ENCODE measurements around the gene PRMT5. TPM values are rescaled to one million over a fixed set of nuclear protein-coding genes. Genes with fewer than 3 reads are reported as not detected.

Gene PRMT5
- total RNA-seq, 6 donors from 2014 or later = 21.4 to 51.3 (median 39.2) TPM

DNA sequence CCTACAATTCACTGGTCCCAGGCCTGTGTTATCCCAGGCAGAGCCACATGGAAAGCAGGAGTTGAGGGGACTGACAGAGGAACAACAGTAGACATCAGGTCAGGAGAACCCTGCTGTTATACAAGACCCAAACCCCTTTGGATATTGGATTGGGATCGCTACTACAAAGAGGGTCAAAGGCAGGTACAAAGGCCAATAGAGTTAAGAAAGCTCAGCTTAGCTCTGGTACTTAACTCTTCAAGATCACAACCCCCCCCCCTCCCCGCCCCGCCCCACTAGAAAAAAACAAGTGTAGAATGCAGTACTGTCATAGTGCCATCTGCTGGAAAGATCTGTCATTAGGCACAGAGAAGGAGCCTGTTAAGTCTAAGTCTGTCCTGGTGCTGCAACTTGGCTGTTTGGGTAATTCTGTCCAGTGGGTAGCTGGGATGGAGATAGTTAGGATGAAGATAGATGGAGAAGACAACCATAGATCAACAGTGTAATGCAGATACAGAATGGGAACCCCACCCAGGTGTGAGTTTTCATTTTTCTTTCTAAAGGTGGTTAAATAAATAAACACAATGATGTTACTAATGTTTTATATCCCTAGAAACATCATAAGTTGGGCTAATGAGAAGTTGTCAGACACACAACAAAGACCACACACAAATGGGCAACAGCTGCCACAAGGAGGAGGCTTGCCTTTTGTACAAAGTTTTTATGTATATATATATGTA is 28.9 kb downstream of the PRMT5 start:
- peak in 5 of 6 experiments; percentile 27 to 48 (median 40) for TF ChIP-seq CTCF (IDR thresholded peaks at IDR 0.05)
- TF ChIP-seq EP300 (IDR thresholded peaks at IDR 0.05) = no peak
- H3K27me3 ChIP-seq = no peaks in the 10 kb centered on the region
- 46 to 52% methylated on average over 3 of the region's 3 CpGs for WGBS, 2 donors
- no peaks in the 10 kb centered on the region for H3K9me3 ChIP-seq
- peaks cover 35 to 60% (median 45%) of the 10 kb centered on the region in 4 donors for H3K36me3 ChIP-seq
- H3K4me1 ChIP-seq = peaks cover 0 to 6% (median 4%) of the 10 kb centered on the region in 4 donors
- DNase-seq (no peak), ATAC-seq (ENCODE audit: low FRiP score in 2 of 2) (peak; percentile 67 to 79)
- H3K27ac ChIP-seq = peak overlapping the region in 2 of 4 donors; percentile 40 to 48
- H3K4me3 ChIP-seq = no peak overlapping the region

GRCh38 chr14:22898302-22899090 is 30.7 kb downstream of the PRMT5 start:
- H3K4me1 ChIP-seq = peaks cover 0 to 6% (median 4%) of the 10 kb centered on the region in 4 donors
- H3K4me3 ChIP-seq = no peak overlapping the region
- H3K27me3 ChIP-seq = no peaks in the 10 kb centered on the region
- H3K36me3 ChIP-seq = peaks cover 19 to 43% (median 30%) of the 10 kb centered on the region in 4 donors
- ATAC-seq (ENCODE audit: low FRiP score in 2 of 2) (no peak), DNase-seq (no peak)
- TF ChIP-seq CTCF (IDR thresholded peaks at IDR 0.05) (no peak), POLR2A (IDR thresholded peaks at IDR 0.05) (no peak), POLR2AphosphoS5 (IDR thresholded peaks at IDR 0.05) (no peak), EP300 (IDR thresholded peaks at IDR 0.05) (no peak)
- H3K9me3 ChIP-seq = no peaks in the 10 kb centered on the region
- peak overlapping the region in 1 of 4 donors; percentile 3 for H3K27ac ChIP-seq
- WGBS, 2 donors = 65 to 75% methylated on average over 8 of the region's 8 CpGs

DNA sequence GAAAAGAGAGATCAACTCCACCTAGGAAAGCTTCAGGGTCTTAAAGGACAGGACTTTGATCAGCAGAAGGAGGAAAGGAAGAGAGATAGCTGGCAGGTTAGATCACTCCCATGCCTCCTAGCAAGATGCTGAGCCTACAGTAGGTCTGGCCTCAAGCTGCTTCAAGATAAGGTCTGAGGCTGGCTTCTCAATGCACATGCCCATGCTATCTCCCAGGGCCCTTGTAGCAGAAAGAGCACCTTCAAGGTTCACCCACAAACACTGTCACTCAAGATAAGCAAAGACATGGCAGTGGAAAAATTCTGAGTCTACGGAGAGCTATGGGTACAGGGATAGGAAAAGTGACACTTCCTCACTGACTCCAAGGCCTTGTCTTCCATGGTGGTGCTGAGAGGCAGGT is 31.8 kb downstream of the PRMT5 start:
- Histone ChIP-seq H3K27me3 (no peaks in the 10 kb centered on the region), H3K27ac (no peak overlapping the region), H3K4me3 (no peak overlapping the region), H3K9me3 (no peaks in the 10 kb centered on the region), H3K4me1 (peaks cover 0 to 6% (median 4%) of the 10 kb centered on the region in 4 donors), H3K36me3 (peaks cover 12 to 33% (median 21%) of the 10 kb centered on the region in 4 donors)
- DNase-seq = no peak
- TF ChIP-seq POLR2A (IDR thresholded peaks at IDR 0.05) (no peak), POLR2AphosphoS5 (IDR thresholded peaks at IDR 0.05) (no peak), EP300 (IDR thresholded peaks at IDR 0.05) (no peak), CTCF (IDR thresholded peaks at IDR 0.05) (no peak)
- WGBS, 2 donors = 94 to 95% methylated on average over 1 of the region's 1 CpG
- ATAC-seq (ENCODE audit: low FRiP score in 2 of 2) = no peak

DNA sequence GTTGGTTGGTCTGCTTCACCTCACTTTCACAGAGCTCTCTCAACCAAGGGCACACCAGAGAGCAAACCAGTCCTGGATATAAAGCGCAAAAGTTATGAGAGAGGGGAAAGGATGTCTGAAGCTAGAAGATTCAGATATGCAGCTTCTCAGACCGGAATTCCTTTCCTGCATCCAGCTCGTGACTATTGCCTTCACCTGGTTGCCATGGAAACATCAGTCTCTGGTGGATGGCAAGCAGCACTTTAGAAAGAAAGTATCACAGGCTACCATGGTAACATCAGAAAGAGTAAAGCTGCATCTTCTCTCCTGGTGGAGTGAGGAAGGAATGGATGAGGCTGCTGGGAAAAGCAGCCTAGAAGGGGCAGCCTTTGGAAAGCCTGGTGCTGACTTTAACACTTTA is 32.4 kb downstream of the PRMT5 start:
- DNase-seq (no peak), ATAC-seq (ENCODE audit: low FRiP score in 2 of 2) (no peak)
- whole genome bisulfite sequencing, 2 donors = 55 to 70% methylated on average over 3 of the region's 3 CpGs
- Histone ChIP-seq H3K4me3 (no peak overlapping the region), H3K36me3 (peaks cover 9 to 27% (median 15%) of the 10 kb centered on the region in 4 donors), H3K27me3 (no peaks in the 10 kb centered on the region), H3K27ac (no peak overlapping the region), H3K9me3 (no peaks in the 10 kb centered on the region), H3K4me1 (peaks cover 0 to 6% (median 4%) of the 10 kb centered on the region in 4 donors)
- TF ChIP-seq POLR2AphosphoS5 (IDR thresholded peaks at IDR 0.05) (no peak), EP300 (IDR thresholded peaks at IDR 0.05) (no peak), CTCF (IDR thresholded peaks at IDR 0.05) (no peak), POLR2A (IDR thresholded peaks at IDR 0.05) (no peak)

All from upper lobe of left lung (tissue), 6 donors.